NT2/D1 (cell line): ENCODE results near the gene FAM163A.

Source experiments
- SUZ12 ChIP-seq: IDR thresholded peaks from 2 replicates; pipeline ENCODE4 v1.6.1; 2011; ENCODE audit not compliant: insufficient read length, insufficient read depth; ENCODE audit errors: extremely low read depth
- YY1 ChIP-seq: IDR thresholded peaks from 2 replicates; pipeline ENCODE4 v1.6.1; 2011; ENCODE audit not compliant: insufficient read length, insufficient read depth
- ZNF274 ChIP-seq: IDR thresholded peaks from 2 replicates; pipeline ENCODE4 v1.6.1; 2011; ENCODE audit warnings: mild to moderate bottlenecking, low read depth, low read length

DNA sequence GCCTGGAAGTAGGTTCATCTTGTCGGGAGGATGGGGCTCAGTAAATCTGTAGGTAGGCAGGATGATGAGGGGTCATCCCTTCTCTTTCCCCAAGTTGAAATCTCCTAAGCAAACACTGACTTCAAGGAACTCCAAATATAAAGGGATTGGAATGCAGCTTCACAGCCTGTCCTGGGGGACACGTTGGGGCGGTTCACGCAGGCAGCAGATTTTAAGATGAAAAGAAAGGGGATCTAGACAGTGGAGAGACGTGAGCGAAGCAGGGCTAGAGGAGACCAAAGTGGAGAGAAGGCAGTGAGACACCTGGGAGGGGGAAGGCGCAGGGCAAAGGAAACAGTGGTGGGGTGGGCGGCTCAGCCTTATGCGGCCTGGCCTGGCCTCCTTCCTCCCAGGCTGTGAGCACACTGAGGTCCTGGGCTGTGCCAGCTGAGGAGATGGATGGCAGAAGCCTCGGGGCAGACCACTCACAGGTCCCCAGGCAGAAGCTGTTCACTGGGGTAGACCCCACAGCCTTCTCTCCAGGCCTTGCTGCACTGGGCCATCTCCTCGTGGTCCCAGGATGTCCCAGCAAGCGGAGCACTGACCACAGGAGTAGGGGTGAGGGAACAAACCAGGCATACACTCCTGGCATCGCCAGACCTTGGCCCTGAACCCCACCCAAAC, 82.8 kb downstream of the FAM163A start:
- TF ChIP-seq ZNF274 (no peak), YY1 (no peak), SUZ12 (no peak)
